ENCODE results near the gene CELF4.

- TF ChIP-seq CTCF (IDR thresholded peaks at IDR 0.05) = no peak
- no peak for TF ChIP-seq EP300 (IDR thresholded peaks at IDR 0.05)
- TF ChIP-seq POLR2A (IDR thresholded peaks at IDR 0.05) = no peak
Observed at GRCh38 chr18:37525262-37525585, 40.4 kb downstream of the CELF4 start.
